ENCODE results near the gene ALG11. TPM values are rescaled to one million over a fixed set of nuclear protein-coding genes. Genes with fewer than 3 reads are reported as not detected.
"Not testable (repeated sequence)": the region's sequence is repeated elsewhere in the genome, so short reads cannot be mapped to it uniquely, and the experiment has no call there.

The ALG11 gene
- total and polyA plus RNA-seq, 8 donors: 2.5 to 22.1 (median 14.7) TPM

- intact Hi-C loops (cut with DNase I): no loop called here
- Histone ChIP-seq H3K4me3 (no peak overlapping the region), H3K27me3 (no peaks in the 10 kb centered on the region), H3K36me3 (no peaks in the 10 kb centered on the region), H3K27ac (no peak overlapping the region), H3K9me3 (no peaks in the 10 kb centered on the region), H3K4me1 (no peaks in the 10 kb centered on the region)
- ATAC-seq (peak; percentile 48 to 90 (median 76)), DNase-seq (peak in 1 of 6 donors; percentile 27), FAIRE-seq (no peak)
- WGBS, 2 donors: 58 to 74% methylated on average over 5 of the region's 5 CpGs
- no peak for TF ChIP-seq CTCF (IDR thresholded peaks at IDR 0.05)
Observed at GRCh38 chr13:51978796-51979556, 33.2 kb upstream of the ALG11 start.

- no peaks in the 10 kb centered on the region for H3K27me3 ChIP-seq
- intact Hi-C loops (cut with DNase I): no loop called here
- WGBS, 2 donors: 65 to 67% methylated on average over 4 of the region's 4 CpGs
- no peaks in the 10 kb centered on the region for H3K9me3 ChIP-seq
- no peak for ATAC-seq
- H3K4me3 ChIP-seq: no peak overlapping the region
- H3K4me1 ChIP-seq: no peaks in the 10 kb centered on the region
- no peak for TF ChIP-seq CTCF (IDR thresholded peaks at IDR 0.05)
- H3K36me3 ChIP-seq: no peaks in the 10 kb centered on the region
- no peak for FAIRE-seq
- no peak overlapping the region for H3K27ac ChIP-seq
- DNase-seq: no peak
Observed at GRCh38 chr13:51980908-51981307, 31.3 kb upstream of the ALG11 start.

GRCh38 chr13:51981355-51981754 lies 30.8 kb upstream of the ALG11 start:
- intact Hi-C loops (cut with DNase I): no loop called here
- 82 to 88% methylated on average over 4 of the region's 4 CpGs for WGBS, 2 donors
- Histone ChIP-seq H3K27me3 (no peaks in the 10 kb centered on the region), H3K27ac (no peak overlapping the region), H3K36me3 (no peaks in the 10 kb centered on the region), H3K4me3 (no peak overlapping the region), H3K9me3 (no peaks in the 10 kb centered on the region), H3K4me1 (no peaks in the 10 kb centered on the region)
- no peak for ATAC-seq
- DNase-seq: no peak
- no peak for FAIRE-seq
- no peak for TF ChIP-seq CTCF (IDR thresholded peaks at IDR 0.05)

GRCh38 chr13:51983292-51983691 lies 28.9 kb upstream of the ALG11 start:
- H3K4me3 ChIP-seq; DNase-seq; FAIRE-seq; intact Hi-C loops (cut with DNase I); H3K36me3 ChIP-seq; ATAC-seq; H3K27ac ChIP-seq; H3K9me3 ChIP-seq; H3K4me1 ChIP-seq; H3K27me3 ChIP-seq: not testable (repeated sequence)
- 92 to 98% methylated on average over 3 of the region's 3 CpGs for WGBS, 2 donors

- H3K4me1 ChIP-seq; H3K36me3 ChIP-seq; FAIRE-seq; DNase-seq; H3K9me3 ChIP-seq; H3K27me3 ChIP-seq; ATAC-seq; H3K4me3 ChIP-seq; H3K27ac ChIP-seq; intact Hi-C loops (cut with DNase I): not testable (repeated sequence)
- WGBS, 2 donors: 92 to 93% methylated on average over 4 of the region's 4 CpGs
Observed at GRCh38 chr13:51984904-51985303, 27.3 kb upstream of the ALG11 start.

- intact Hi-C loops (cut with DNase I): no loop called here
- FAIRE-seq: peak; percentile 56
Observed at GRCh38 chr13:51988988-51989618, 23.1 kb upstream of the ALG11 start.

More at GRCh38 chr13:51988988-51989618, 23.1 kb upstream of the ALG11 start:
- WGBS, 2 donors: 48 to 50% methylated on average over 3 of the region's 3 CpGs
- Histone ChIP-seq H3K27me3 (no peaks in the 10 kb centered on the region), H3K9me3 (no peaks in the 10 kb centered on the region), H3K27ac (no peak overlapping the region), H3K4me1 (peaks cover 0 to 3% (median 0%) of the 10 kb centered on the region in 3 donors), H3K36me3 (no peaks in the 10 kb centered on the region), H3K4me3 (no peak overlapping the region)
- ATAC-seq (peak in 1 of 4 donors; percentile 48), DNase-seq (no peak)
- no peak for TF ChIP-seq CTCF (IDR thresholded peaks at IDR 0.05)

Measured in pancreas (tissue), 10 donors.